Natural killer cell treated with Interleukin-12 subunit alpha and Interleukin-12 subunit beta and Interleukin-15 and Interleukin-18, amount 100 ng/mL, for 72 hours (primary cell): ENCODE results near the gene GALK1. TPM values are rescaled to one million over a fixed set of nuclear protein-coding genes. Genes with fewer than 3 reads are reported as not detected.

Source experiments
- ATAC-seq, 2 donors: fragments of 150-1000 bp; cut with Tn5 transposase in 1 of 2; sonication (Bioruptor Pico), chemical (Tn5 transposase) in 1 of 2; 2 replicates each; pipeline ENCODE4 v1.10.0; 2021
- DNase-seq: peaks from one replicate; pipeline ENCODE4 v3.0.0; 2022; ENCODE audit warnings: low spot score
- H3K27ac Mint-ChIP-seq, 2 donors: 1 replicate in 1 of 2; 2 replicates in 1 of 2; pipeline ENCODE4 v1.8.0; 2022; ENCODE audit warnings: mixed read lengths in 2 of 2, mild to moderate bottlenecking in 1 of 2, moderate library complexity in 1 of 2
- H3K27me3 Mint-ChIP-seq, 2 donors: 1 replicate in 1 of 2; 2 replicates in 1 of 2; pipeline ENCODE4 v1.8.0; 2022; ENCODE audit warnings: mixed read lengths in 2 of 2
- H3K36me3 Mint-ChIP-seq: one replicate; pipeline ENCODE4 v1.8.0; 2022; ENCODE audit warnings: mixed read lengths
- H3K4me1 Mint-ChIP-seq, 2 donors: 1 replicate in 1 of 2; 2 replicates in 1 of 2; pipeline ENCODE4 v1.8.0; 2022; ENCODE audit warnings: low read depth in 2 of 2, mixed read lengths in 2 of 2, mild to moderate bottlenecking in 1 of 2
- H3K4me3 Mint-ChIP-seq: one replicate; pipeline ENCODE4 v1.8.0; 2022; ENCODE audit warnings: mixed read lengths
- H3K9me3 Mint-ChIP-seq: 2 replicates; pipeline ENCODE4 v1.8.0; 2022; ENCODE audit warnings: mixed read lengths
- total RNA-seq, 2 donors: library from RNA; stranded (reverse); gene quantifications; one replicate each; pipeline ENCODE4 v1.2.3, GENCODE V29; 2022

The GALK1 gene
- total RNA-seq, 2 donors from 2014 or later, result 13.7 to 31.1 TPM

DNA sequence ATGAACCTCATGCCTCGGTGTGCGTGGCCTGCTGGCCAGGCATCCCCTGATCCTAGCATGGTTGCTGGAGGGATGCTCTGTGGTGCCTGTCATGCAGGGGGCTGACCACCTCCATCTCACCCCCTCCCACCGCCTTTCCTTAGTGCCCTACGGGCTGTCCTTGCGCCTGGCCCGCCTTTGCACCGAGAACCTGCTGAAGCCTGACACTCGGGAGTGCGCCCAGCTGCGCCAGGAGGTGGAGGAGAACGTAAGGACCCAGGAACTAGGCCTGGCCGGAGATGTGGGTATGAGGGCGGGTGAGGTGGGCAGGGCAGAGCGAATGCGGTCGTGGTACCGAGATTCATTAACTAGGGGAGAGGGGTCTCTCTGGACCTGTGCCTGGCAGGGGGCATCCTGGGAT, 24.8 kb downstream of the GALK1 start:
- no peak for DNase-seq
- H3K4me1 Mint-ChIP-seq, result peaks cover 7 to 8% of the 10 kb centered on the region in 2 donors
- H3K36me3 Mint-ChIP-seq, result no peaks in the 10 kb centered on the region
- H3K27ac Mint-ChIP-seq, result no peak overlapping the region
- no peak for ATAC-seq
- no peaks in the 10 kb centered on the region for H3K27me3 Mint-ChIP-seq
- H3K4me3 Mint-ChIP-seq, result no peak overlapping the region
- H3K9me3 Mint-ChIP-seq, result no peaks in the 10 kb centered on the region

DNA sequence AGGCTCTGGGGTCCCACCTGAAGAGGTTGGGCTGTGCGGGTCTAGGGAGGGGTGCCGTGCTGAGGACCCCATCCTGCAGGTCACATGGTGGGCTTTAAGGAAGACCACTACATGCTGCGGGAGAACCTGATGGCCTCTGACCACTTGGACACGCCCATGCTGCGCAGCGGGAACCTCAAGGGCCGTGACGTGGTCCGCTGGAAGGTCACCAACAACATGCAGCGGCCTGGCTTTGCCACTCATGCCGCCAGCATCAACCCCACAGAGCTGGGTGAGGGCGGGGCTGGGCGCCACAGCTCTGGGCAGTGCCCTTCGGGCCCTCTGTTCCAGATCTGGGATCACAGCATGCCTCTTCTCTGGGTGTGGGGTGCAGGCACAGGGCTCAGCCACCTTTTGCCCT, 25.2 kb downstream of the GALK1 start:
- H3K27me3 Mint-ChIP-seq, result no peaks in the 10 kb centered on the region
- no peaks in the 10 kb centered on the region for H3K36me3 Mint-ChIP-seq
- no peak for DNase-seq
- no peak overlapping the region for H3K4me3 Mint-ChIP-seq
- H3K27ac Mint-ChIP-seq, result no peak overlapping the region
- peaks cover 7 to 8% of the 10 kb centered on the region in 2 donors for H3K4me1 Mint-ChIP-seq
- no peak for ATAC-seq
- H3K9me3 Mint-ChIP-seq, result no peaks in the 10 kb centered on the region

DNA sequence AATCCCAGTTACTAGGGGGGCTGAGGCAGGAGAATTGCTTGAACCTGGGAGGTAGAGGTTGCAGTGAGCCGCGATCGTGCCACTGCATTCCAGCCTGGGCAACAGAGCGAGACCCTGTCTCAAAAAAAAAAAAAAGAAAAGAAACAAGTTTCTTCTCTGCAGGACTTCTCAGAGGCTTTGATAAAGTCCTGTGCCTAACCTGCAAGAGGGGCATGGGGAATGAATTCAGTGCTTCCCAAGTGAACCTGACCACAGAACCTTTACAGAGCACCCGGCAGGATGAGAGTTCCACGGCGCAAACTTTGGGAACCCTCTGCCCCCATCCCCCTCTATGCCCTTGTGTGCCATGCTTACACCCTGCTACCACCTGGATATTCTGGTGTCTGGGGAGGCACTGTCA, 25.8 kb downstream of the GALK1 start:
- H3K4me3 Mint-ChIP-seq, result no peak overlapping the region
- no peak overlapping the region for H3K27ac Mint-ChIP-seq
- DNase-seq, result no peak
- no peaks in the 10 kb centered on the region for H3K27me3 Mint-ChIP-seq
- peaks cover 13% of the 10 kb centered on the region in 2 donors for H3K4me1 Mint-ChIP-seq
- ATAC-seq, result no peak
- H3K9me3 Mint-ChIP-seq, result no peaks in the 10 kb centered on the region
- H3K36me3 Mint-ChIP-seq, result no peaks in the 10 kb centered on the region

DNA sequence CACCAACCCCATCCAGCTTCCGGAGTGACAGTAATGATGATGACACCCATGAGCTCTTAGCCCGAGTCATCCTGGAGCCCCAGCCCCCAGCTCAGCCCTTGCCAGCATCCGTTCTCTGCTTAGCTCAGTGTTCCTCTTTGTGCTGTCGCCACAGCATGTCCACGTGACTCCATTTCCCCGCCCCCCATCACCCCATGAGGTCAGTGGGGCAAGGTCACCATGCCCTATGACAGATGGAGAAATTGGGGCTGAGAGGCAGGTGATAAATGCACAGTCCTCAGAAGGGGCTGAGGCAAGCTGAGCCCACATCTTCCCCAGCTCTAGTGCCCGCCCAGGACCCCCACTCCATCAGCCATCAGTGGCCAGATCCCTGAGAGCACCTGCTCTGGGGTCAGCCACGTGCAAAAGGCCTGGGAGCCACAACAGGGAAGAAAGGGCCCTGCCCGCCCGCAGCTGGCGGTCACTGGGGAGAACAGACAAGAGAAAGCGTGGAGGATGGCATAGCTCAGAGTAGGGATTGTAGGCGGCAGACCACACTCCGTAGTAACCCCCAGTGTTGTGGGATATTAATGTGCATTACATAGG, 26.7 kb downstream of the GALK1 start:
- Mint-ChIP-seq H3K27me3 (no peaks in the 10 kb centered on the region), H3K36me3 (no peaks in the 10 kb centered on the region), H3K4me1 (peaks cover 13% of the 10 kb centered on the region in 2 donors), H3K27ac (peak overlapping the region; percentile 77 to 86), H3K9me3 (no peaks in the 10 kb centered on the region), H3K4me3 (peak overlapping the region; percentile 58)
- DNase-seq, result no peak
- ATAC-seq, result peak; percentile 71 to 86

DNA sequence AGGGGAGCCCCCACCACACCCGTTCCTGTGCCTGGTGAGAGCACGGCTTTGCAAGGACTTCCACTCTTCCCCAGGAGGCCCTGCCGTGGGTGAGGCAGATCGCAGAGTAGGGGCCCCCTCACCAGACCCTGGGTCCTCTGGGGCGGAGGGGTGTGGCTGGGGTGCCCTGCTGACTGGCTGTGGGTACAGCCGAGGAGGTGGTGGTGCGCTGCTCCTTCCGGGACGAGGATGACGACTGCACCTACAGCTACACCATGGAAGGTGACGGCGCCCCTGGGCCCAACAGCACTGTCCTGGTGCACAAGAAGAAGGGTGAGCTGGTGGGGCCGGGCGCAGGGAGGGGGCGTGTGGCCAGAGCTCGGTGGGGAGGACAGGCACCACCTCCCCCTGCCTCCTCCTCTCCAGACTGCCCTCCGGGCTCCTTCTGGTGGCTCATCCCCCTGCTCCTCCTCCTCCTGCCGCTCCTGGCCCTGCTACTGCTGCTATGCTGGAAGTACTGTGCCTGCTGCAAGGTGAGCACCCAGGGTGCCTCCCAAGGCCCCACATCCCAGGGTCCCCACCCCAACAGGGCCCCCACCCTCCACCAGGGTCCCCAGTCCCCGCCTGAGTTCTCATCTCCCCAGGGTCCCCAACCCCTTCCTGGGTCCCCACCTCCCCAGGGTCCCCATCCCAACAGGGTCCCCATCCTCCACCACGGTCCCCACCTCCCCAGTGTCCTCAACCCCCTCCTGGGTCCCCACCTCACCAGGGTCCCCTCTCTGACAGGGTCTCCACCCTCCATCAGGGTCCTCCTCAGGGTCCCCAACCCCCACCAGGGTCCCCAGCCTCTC, 27.6 kb downstream of the GALK1 start:
- no peaks in the 10 kb centered on the region for H3K36me3 Mint-ChIP-seq
- no peak overlapping the region for H3K4me3 Mint-ChIP-seq
- H3K27me3 Mint-ChIP-seq, result no peaks in the 10 kb centered on the region
- H3K9me3 Mint-ChIP-seq, result no peaks in the 10 kb centered on the region
- peaks cover 13% of the 10 kb centered on the region in 2 donors for H3K4me1 Mint-ChIP-seq
- H3K27ac Mint-ChIP-seq, result peak overlapping the region; percentile 77 to 86
- DNase-seq (no peak), ATAC-seq (no peak)

DNA sequence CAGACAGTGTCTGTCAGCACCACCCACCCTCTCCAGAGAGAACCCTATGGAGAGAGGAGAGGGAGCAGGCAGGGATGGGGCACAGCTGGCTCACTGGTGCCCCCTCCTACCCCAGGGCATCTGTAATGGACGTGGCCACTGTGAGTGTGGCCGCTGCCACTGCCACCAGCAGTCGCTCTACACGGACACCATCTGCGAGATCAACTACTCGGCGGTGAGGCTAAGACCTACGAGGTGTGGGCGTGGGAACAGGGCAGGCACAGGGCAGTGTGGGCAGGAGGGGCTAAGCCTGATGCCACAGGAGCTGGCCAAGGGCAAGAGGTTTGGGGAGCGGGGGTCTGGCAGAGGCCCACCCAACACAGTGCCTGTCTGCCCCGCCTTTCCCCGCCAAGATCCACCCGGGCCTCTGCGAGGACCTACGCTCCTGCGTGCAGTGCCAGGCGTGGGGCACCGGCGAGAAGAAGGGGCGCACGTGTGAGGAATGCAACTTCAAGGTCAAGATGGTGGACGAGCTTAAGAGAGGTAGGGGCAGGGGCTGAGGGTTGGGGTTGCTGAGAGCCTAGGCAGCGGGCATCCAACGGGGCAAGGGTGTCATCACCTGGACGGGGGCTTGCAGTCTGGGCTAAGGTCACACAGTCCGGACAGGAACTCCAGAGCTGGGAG, 28.7 kb downstream of the GALK1 start:
- peaks cover 13% of the 10 kb centered on the region in 2 donors for H3K4me1 Mint-ChIP-seq
- no peaks in the 10 kb centered on the region for H3K36me3 Mint-ChIP-seq
- H3K27me3 Mint-ChIP-seq, result no peaks in the 10 kb centered on the region
- no peak for DNase-seq
- no peak for ATAC-seq
- no peak overlapping the region for H3K4me3 Mint-ChIP-seq
- H3K9me3 Mint-ChIP-seq, result no peaks in the 10 kb centered on the region
- no peak overlapping the region for H3K27ac Mint-ChIP-seq

DNA sequence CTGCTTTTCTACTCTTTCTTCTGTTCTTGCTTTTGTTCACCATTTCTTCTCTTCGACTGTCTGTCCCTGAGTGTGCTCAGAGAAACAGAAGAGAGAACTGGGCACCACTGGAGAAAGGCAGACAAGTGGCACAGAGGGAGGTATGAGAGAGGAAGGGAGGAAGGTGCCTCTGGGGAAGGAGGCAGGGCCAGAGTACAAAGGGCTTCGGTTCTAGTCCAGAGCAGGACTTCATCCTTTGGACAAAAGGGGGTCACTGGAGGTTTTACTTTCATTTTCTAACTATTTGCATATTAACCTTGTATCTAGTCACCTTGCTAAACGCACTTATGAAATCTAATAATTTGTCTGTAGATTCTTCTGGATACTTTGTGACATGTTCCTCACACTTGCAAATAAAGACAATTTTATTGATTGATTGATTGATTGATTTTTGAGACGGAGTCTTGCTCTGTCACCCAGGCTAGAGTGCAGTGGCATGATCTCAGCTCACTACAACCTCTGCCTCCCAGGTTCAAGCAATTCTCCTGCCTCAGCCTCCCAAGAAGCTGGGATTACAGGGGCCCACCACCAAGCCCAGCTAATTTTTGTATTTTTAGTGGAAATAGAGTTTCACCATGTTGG, 30.2 kb downstream of the GALK1 start:
- Mint-ChIP-seq H3K4me1 (peaks cover 13% of the 10 kb centered on the region in 2 donors), H3K36me3 (no peaks in the 10 kb centered on the region), H3K9me3 (no peaks in the 10 kb centered on the region), H3K27me3 (no peaks in the 10 kb centered on the region), H3K4me3 (no peak overlapping the region), H3K27ac (peak overlapping the region in 1 of 2 donors; percentile 23)
- no peak for ATAC-seq
- no peak for DNase-seq

DNA sequence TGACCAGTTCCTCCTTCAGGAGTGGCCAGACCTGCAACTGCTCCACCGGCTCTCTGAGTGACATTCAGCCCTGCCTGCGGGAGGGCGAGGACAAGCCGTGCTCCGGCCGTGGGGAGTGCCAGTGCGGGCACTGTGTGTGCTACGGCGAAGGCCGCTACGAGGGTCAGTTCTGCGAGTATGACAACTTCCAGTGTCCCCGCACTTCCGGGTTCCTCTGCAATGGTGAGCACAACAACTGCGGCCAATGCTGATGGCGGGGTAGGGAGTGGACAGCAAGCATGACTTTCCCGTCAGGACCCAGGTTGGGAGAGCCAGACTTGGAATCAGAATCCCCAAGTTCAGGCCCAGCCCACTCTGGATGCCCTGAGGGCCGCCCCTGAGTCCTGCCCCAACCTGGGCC, 31.5 kb downstream of the GALK1 start:
- peaks cover 12 to 13% of the 10 kb centered on the region in 2 donors for H3K4me1 Mint-ChIP-seq
- no peak overlapping the region for H3K4me3 Mint-ChIP-seq
- H3K9me3 Mint-ChIP-seq, result no peaks in the 10 kb centered on the region
- no peaks in the 10 kb centered on the region for H3K27me3 Mint-ChIP-seq
- no peaks in the 10 kb centered on the region for H3K36me3 Mint-ChIP-seq
- DNase-seq (no peak), ATAC-seq (no peak)
- H3K27ac Mint-ChIP-seq, result no peak overlapping the region

DNA sequence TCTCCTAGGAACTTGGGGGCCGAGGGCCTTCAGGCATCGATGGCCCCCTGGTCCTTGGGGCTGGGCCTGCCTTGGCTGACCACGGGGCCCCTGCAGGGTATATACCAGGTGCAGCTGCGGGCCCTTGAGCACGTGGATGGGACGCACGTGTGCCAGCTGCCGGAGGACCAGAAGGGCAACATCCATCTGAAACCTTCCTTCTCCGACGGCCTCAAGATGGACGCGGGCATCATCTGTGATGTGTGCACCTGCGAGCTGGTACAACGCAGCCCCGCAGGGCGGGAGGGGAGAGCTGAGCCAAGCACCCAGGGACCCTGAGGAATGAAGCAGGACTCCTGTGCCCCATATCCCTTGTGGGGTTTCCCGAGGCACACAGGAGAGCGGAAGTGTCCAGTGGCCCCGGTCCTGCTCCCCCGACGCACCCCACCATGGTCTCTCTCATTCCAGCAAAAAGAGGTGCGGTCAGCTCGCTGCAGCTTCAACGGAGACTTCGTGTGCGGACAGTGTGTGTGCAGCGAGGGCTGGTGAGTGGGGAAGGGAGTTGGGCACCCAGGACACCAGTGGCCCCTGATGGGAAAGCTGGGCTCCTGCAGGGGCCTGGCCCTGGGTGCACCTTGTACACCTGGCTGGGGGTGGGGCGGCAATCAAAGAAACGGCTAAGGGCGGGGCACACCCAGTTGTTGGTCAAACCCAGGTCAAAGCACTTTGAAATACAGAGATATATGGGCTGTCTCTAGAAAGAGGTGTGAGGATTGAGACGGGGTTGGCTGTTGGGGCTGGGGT, 33.1 kb downstream of the GALK1 start:
- Mint-ChIP-seq H3K9me3 (no peaks in the 10 kb centered on the region), H3K27ac (no peak overlapping the region), H3K4me1 (peaks cover 5 to 6% of the 10 kb centered on the region in 2 donors), H3K4me3 (no peak overlapping the region), H3K36me3 (no peaks in the 10 kb centered on the region), H3K27me3 (no peaks in the 10 kb centered on the region)
- DNase-seq (no peak), ATAC-seq (no peak)

DNA sequence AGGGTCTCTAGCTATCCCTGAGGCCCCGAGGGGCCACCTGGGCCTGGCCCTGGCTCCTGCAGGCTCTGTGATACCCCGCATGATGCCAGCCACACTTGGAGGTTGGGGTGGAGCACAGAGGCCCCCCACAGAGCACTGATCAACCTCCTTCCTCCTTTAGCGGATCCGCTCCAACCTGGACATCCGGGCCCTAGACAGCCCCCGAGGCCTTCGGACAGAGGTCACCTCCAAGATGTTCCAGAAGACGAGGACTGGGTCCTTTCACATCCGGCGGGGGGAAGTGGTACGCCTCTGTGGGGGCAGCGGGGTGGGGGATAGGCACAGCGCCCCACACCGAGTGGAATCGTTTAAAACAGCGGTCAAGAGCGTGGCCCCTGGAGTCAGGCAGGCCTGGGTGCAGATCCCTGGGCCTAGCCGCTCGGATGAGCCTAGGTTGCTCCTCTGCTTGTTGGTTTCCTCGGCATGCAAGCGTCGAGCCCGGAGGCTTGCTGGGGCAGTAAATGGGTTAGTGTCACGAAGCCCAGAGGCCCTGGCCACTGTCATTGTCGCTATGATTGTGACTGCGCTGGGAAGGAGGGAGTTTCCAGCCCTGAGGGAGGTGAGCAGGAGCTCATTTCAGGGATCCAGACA, 33.8 kb downstream of the GALK1 start:
- no peak overlapping the region for H3K27ac Mint-ChIP-seq
- DNase-seq (no peak), ATAC-seq (no peak)
- no peaks in the 10 kb centered on the region for H3K9me3 Mint-ChIP-seq
- no peaks in the 10 kb centered on the region for H3K27me3 Mint-ChIP-seq
- no peak overlapping the region for H3K4me3 Mint-ChIP-seq
- no peaks in the 10 kb centered on the region for H3K36me3 Mint-ChIP-seq
- H3K4me1 Mint-ChIP-seq, result peaks cover 5 to 6% of the 10 kb centered on the region in 2 donors

DNA sequence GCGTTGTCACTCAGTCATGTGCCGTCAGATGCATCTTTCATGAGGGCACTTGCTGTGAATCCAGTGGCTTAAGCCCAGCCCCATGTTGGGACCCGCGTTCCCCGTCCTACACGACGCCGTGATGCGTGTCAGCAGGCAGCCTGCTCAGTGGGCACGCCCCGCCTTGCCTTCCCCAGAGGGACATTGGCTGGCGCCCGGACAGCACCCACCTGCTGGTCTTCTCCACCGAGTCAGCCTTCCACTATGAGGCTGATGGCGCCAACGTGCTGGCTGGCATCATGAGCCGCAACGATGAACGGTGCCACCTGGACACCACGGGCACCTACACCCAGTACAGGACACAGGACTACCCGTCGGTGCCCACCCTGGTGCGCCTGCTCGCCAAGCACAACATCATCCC, 34.9 kb downstream of the GALK1 start:
- no peak for DNase-seq
- Mint-ChIP-seq H3K36me3 (no peaks in the 10 kb centered on the region), H3K4me3 (no peak overlapping the region), H3K9me3 (no peaks in the 10 kb centered on the region), H3K27ac (no peak overlapping the region), H3K27me3 (no peaks in the 10 kb centered on the region), H3K4me1 (peaks cover 5 to 6% of the 10 kb centered on the region in 2 donors)
- no peak for ATAC-seq

DNA sequence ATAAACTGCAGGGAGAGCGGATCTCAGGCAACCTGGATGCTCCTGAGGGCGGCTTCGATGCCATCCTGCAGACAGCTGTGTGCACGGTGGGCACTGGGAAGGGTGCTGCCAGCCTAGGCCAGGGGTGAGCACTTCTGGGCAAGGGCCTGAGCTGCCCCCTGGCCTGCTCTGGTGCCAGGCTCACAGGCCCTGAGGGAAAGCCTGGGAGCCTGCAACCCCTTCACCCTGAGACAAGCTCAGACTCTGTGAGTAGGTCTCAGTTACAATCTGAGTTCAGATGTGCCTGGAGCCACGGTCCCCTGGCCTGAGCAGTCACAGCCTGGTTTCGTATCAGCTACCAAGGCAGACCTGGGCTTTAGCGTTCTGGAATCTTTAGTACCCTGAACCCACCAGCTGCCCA, 35.6 kb downstream of the GALK1 start:
- Mint-ChIP-seq H3K9me3 (no peaks in the 10 kb centered on the region), H3K4me3 (no peak overlapping the region), H3K36me3 (no peaks in the 10 kb centered on the region), H3K27me3 (no peaks in the 10 kb centered on the region), H3K27ac (no peak overlapping the region), H3K4me1 (peaks cover under 1 to 2% of the 10 kb centered on the region in 2 donors)
- DNase-seq, result no peak
- ATAC-seq, result no peak

DNA sequence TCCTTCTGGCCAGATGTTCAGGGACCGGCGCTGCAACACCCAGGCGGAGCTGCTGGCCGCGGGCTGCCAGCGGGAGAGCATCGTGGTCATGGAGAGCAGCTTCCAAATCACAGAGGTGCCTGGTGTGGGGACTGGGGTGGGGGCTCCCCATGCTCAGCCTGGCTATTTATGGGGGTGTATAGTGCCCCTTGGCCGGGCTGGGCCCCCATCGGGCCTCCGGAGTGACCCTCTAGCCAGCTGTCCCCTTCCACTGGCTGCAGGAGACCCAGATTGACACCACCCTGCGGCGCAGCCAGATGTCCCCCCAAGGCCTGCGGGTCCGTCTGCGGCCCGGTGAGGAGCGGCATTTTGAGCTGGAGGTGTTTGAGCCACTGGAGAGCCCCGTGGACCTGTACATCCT, 37.6 kb downstream of the GALK1 start:
- Mint-ChIP-seq H3K4me1 (no peaks in the 10 kb centered on the region), H3K27ac (no peak overlapping the region), H3K4me3 (no peak overlapping the region), H3K9me3 (no peaks in the 10 kb centered on the region), H3K36me3 (no peaks in the 10 kb centered on the region), H3K27me3 (no peaks in the 10 kb centered on the region)
- DNase-seq (no peak), ATAC-seq (no peak)
